Neural cell (in vitro differentiated cells): ENCODE data around the gene ECHDC3.

Experiments used
- EP300 ChIP-seq: fragments of 450-650 bp; conservative IDR thresholded peaks from 2 replicates; pipeline ENCODE4 v1.6.1; 2014; ENCODE audit warnings: antibody characterized with exemption, mild to moderate bottlenecking, moderate library complexity; ENCODE audit not compliant: poor library complexity, severe bottlenecking
- EZH2 ChIP-seq: fragments of 200-600, 300-800 bp; shearing (Covaris generic), sonication (generic); IDR thresholded peaks from 2 replicates; pipeline ENCODE4 v1.6.1; 2014; ENCODE audit warnings: antibody characterized with exemption, low read length, borderline replicate concordance, mild to moderate bottlenecking; ENCODE audit not compliant: insufficient read depth, poor library complexity, severe bottlenecking
- MXI1 ChIP-seq: fragments of 450-650 bp; conservative IDR thresholded peaks from 2 replicates; pipeline ENCODE4 v1.6.1; 2014; ENCODE audit warnings: antibody characterized with exemption, mild to moderate bottlenecking; ENCODE audit not compliant: poor library complexity, severe bottlenecking
- POLR2AphosphoS5 ChIP-seq: IDR thresholded peaks from 2 replicates; pipeline ENCODE4 v1.6.1; 2012
- RAD21 ChIP-seq: fragments of 450-650 bp; conservative IDR thresholded peaks from 2 replicates; pipeline ENCODE4 v1.6.1; 2014; ENCODE audit warnings: antibody characterized with exemption, mild to moderate bottlenecking, moderate library complexity
- SMC3 ChIP-seq: fragments of 450-650 bp; conservative IDR thresholded peaks from 2 replicates; pipeline ENCODE4 v1.6.1; 2014; ENCODE audit warnings: antibody characterized with exemption, mild to moderate bottlenecking, moderate library complexity; ENCODE audit not compliant: poor library complexity
- TF ChIP-seq, protein P1 (sequence below): fragments of 450-650 bp; IDR thresholded peaks from 2 replicates; pipeline ENCODE4 v1.5.1; 2014; ENCODE audit warnings: antibody characterized with exemption, mild to moderate bottlenecking, moderate library complexity; ENCODE audit not compliant: poor library complexity, severe bottlenecking

DNA sequence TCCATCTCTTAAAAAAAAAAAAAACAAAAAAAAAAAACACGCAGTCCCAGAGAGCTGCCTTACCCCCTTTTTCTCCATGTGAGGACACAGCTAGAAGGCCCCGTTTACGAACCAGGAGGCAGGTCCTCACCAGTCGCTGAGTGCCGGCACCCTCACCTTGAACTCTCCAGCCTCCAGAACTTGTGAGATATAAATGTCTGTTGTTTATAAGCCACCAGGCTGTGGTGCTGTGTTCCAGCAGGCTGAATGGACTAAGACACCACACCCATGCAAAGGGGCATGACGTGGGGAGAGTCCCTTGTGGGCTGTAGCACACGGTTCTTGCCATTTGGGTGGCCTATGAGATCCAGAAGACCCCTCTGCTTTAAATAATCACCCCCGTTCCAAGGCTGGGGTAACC, 17.2 kb downstream of the ECHDC3 start:
- no peak for TF ChIP-seq MXI1
- no peak for TF ChIP-seq POLR2AphosphoS5
- TF ChIP-seq RAD21: no peak
- TF ChIP-seq, protein P1, sequence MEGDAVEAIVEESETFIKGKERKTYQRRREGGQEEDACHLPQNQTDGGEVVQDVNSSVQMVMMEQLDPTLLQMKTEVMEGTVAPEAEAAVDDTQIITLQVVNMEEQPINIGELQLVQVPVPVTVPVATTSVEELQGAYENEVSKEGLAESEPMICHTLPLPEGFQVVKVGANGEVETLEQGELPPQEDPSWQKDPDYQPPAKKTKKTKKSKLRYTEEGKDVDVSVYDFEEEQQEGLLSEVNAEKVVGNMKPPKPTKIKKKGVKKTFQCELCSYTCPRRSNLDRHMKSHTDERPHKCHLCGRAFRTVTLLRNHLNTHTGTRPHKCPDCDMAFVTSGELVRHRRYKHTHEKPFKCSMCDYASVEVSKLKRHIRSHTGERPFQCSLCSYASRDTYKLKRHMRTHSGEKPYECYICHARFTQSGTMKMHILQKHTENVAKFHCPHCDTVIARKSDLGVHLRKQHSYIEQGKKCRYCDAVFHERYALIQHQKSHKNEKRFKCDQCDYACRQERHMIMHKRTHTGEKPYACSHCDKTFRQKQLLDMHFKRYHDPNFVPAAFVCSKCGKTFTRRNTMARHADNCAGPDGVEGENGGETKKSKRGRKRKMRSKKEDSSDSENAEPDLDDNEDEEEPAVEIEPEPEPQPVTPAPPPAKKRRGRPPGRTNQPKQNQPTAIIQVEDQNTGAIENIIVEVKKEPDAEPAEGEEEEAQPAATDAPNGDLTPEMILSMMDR: no peak
- no peak for TF ChIP-seq EZH2
- TF ChIP-seq SMC3: no peak
- no peak for TF ChIP-seq EP300
